ENCODE data around the gene SRRM4. TPM values are rescaled to one million over a fixed set of nuclear protein-coding genes. Genes with fewer than 3 reads are reported as not detected.

SRRM4 gene
- total RNA-seq, 1 experiment from 2014 or later = 1.4 TPM

- H3K27ac Mint-ChIP-seq = peak overlapping the region in 1 of 3 experiments; percentile 91; a peak in 1 of 7 replicates
Observed at GRCh38 chr12:119204131-119204530, 222.8 kb downstream of the SRRM4 start.

More at GRCh38 chr12:119204131-119204530, 222.8 kb downstream of the SRRM4 start:
- H3K9me3 Mint-ChIP-seq = no peaks in the 10 kb centered on the region
- H3K9ac ChIP-seq (ENCODE audit: extremely low read depth, insufficient read length, low read length) = no peak overlapping the region
- no peak overlapping the region for H2BK12ac ChIP-seq (ENCODE audit: insufficient read length, low read depth, low read length)
- TF ChIP-seq CTCF (conservative IDR thresholded peaks at IDR 0.05) = no peak
- H3K4me2 ChIP-seq (ENCODE audit: insufficient read depth, insufficient read length, low read length) = no peak overlapping the region
- H3K56ac ChIP-seq (ENCODE audit: insufficient read length, low read depth, low read length) = no peak overlapping the region
- H3K36me3 Mint-ChIP-seq (ENCODE audit: insufficient read depth in 1 of 3, low read depth in 3 of 3) = peaks cover 0 to 2% (median 0%) of the 10 kb centered on the region in 3 experiments; a peak in 1 of 7 replicates
- no peaks in the 10 kb centered on the region for H4K20me1 ChIP-seq (ENCODE audit: control insufficient read depth, insufficient read depth, insufficient read length)
- H2BK5ac ChIP-seq (ENCODE audit: insufficient read length, low read length) = no peak overlapping the region
- H3K27me3 Mint-ChIP-seq (ENCODE audit: low read depth) = no peaks in the 10 kb centered on the region
- no peak overlapping the region for H4K91ac ChIP-seq (ENCODE audit: insufficient read length, low read depth, low read length)
- no peaks in the 10 kb centered on the region for H3K9me3 ChIP-seq (ENCODE audit: control insufficient read depth, low read depth, low read length)
- H2AFZ ChIP-seq (ENCODE audit: low read length) = no peak overlapping the region
- H3T11ph ChIP-seq (ENCODE audit: low read length) = no peak overlapping the region
- no peak overlapping the region for H3K23ac ChIP-seq (ENCODE audit: insufficient read length, low read depth, low read length)
- no peak overlapping the region for H4K8ac ChIP-seq (replicated peaks; ENCODE audit: insufficient read length, low read depth, low read length)
- no peak overlapping the region for H3K14ac ChIP-seq (ENCODE audit: insufficient read depth, low read length)
- WGBS (ENCODE audit: extremely low coverage, insufficient read length, low lambda C conversion rate) = no CpG with 5 or more reads among the region's 2 CpGs
- no peak overlapping the region for H2BK120ac ChIP-seq (ENCODE audit: low read depth, low read length, poor library complexity, severe bottlenecking)
- no peaks in the 10 kb centered on the region for H3K79me1 ChIP-seq (ENCODE audit: insufficient read depth, low read depth, low read length, poor library complexity, severe bottlenecking)
- H3K4me1 Mint-ChIP-seq = peaks cover 78 to 82% of the 10 kb centered on the region in 2 experiments
- H3K27me3 ChIP-seq (ENCODE audit: insufficient read depth, low read length) = no peaks in the 10 kb centered on the region
- H3K18ac ChIP-seq (ENCODE audit: insufficient read length, low read depth, low read length) = no peak overlapping the region
- no peak overlapping the region for H2AK5ac ChIP-seq (ENCODE audit: insufficient read length, low read length)
- no peak overlapping the region for H2BK20ac ChIP-seq (ENCODE audit: low read depth, low read length, poor library complexity, severe bottlenecking)
- H3K4ac ChIP-seq (ENCODE audit: low read depth, low read length) = no peak overlapping the region
- no peak overlapping the region for H3K27ac ChIP-seq (ENCODE audit: insufficient read length, low read depth, low read length)
- H3K23me2 ChIP-seq (ENCODE audit: insufficient read length, low read depth, low read length, poor library complexity, severe bottlenecking) = no peaks in the 10 kb centered on the region
- H2BK15ac ChIP-seq (ENCODE audit: low read depth, low read length) = no peak overlapping the region
- DNase-seq = no peak
- no peaks in the 10 kb centered on the region for H3K79me2 ChIP-seq (ENCODE audit: insufficient read depth, low read length)
- no peak overlapping the region for H3K4me3 Mint-ChIP-seq
- peaks cover 11% of the 10 kb centered on the region; the same call in 1 of the 2 replicates for H3K4me1 ChIP-seq (ENCODE audit: insufficient read depth, low read length)
- H4K5ac ChIP-seq (ENCODE audit: insufficient read length, low read depth, low read length) = no peak overlapping the region

All from H9 (cell line).